HG03066 (cell line): Measurements from ENCODE around the gene WFIKKN2.
"Not testable (repeated sequence)": the region's sequence is repeated elsewhere in the genome, so short reads cannot be mapped to it uniquely, and the experiment has no call there.

Source experiments
- ATAC-seq: cut with Tn5 transposase; IDR thresholded peaks from one replicate; pipeline ENCODE4 v1.9.1; 2021; ENCODE audit warnings: low read depth; ENCODE audit not compliant: unreplicated experiment

WFIKKN2 gene

GRCh38 chr17:50871364-50871763, 36.0 kb downstream of the WFIKKN2 start:
- ATAC-seq = no peak

- ATAC-seq = no peak
Observed at GRCh38 chr17:50871898-50872297, 36.5 kb downstream of the WFIKKN2 start.

GRCh38 chr17:50872710-50873424, 37.5 kb downstream of the WFIKKN2 start:
- no peak for ATAC-seq

- ATAC-seq = no peak
Observed at GRCh38 chr17:50875074-50875473, 39.7 kb downstream of the WFIKKN2 start.

DNA sequence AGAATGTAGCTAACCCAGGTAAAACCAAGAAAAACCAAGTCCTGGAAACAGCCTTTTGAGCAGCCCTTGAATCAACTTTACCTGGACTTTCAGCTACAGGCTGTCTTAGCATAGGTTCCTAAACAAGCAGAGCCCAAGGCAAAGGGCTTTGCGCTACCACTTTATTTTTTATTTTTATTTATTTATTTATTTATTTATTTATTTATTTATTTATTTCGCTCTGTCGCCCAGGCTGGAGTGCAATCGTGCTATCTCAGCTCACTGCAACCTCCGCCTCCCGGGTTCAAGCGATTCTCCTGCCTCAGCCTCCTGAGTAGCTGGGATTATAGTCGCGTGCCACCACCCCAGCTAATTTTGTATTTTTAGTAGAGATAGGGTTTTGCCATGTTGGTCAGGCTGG, 41.7 kb downstream of the WFIKKN2 start:
- ATAC-seq = not testable (repeated sequence)

- ATAC-seq = no peak
Observed at GRCh38 chr17:50877838-50878237, 42.5 kb downstream of the WFIKKN2 start.

GRCh38 chr17:50879086-50879485, 43.7 kb downstream of the WFIKKN2 start:
- ATAC-seq = no peak

DNA sequence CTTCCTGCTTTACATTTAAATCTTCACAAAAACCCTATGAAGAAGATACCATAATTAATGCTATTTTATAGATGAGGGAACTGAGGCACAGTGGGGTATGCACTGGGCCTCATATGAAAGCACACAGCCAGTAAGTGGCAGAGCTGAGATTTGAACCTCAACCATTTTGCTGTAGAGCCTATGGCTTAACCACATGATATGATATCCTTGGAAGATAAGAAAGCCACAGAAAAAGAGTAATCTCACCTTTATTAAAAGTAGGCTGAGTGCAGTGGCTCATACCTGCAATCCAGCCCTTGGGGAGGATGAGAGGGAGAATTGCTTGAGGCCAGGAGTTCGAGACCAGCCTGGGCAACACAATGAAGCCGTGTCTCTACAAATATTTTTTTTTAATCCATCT, 45.8 kb downstream of the WFIKKN2 start:
- no peak for ATAC-seq

GRCh38 chr17:50882851-50883250, 47.5 kb downstream of the WFIKKN2 start:
- ATAC-seq = no peak

DNA sequence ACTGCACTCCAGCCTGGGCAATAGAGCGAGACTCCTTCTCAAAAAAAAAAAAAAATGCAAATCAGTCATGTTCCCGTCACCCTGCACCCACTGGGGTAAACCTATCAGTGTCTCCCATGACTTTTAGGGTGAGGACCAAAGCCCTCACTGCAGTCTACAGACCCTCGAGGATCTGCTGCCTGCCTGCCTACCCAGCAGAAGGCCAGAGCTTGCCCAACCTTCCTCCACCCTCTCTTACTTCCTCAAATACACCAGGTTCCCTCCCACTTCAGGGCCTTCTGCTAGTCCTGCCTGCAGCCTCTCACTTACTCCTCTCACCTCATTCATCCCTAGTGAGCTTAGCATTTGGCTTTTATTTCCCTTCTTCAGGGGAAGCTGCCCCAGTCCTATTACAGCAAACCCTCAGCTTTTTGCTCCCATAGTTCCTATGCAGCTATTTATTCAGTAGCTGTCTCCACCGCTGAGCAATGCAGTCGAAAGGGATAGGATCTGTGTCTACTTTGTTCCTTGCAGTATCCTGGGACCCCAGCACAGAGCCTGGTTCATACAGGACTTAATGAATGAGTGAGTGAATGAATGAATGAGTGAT, 48.6 kb downstream of the WFIKKN2 start:
- no peak for ATAC-seq

- ATAC-seq = no peak
Observed at GRCh38 chr17:50884439-50885311, 49.3 kb downstream of the WFIKKN2 start.

DNA sequence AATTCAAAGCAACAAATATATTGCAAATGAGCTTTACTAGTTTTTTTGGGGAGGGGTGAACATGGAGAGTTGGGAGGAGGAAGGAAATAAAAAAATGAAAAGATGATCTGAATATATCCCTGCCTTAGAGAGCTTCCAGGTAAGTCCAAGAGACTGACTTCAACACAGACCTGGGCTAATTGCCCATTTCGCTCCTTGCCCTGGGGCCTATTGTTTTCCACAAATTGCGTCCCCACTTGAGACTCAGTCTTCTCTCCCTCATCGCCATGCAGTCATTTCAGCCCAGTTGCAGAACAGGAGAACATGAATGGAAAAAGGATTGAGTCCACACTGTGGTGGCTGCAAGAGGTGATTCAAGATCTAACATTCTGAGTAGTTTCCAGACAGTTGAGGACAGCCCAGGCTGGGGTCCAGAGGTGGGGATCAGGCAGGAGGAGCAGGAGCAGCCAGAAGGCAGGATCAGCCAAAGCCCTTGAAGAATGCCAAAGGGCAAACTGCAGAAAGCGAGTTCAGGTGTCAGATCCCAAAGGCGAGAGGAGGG, 52.4 kb downstream of the WFIKKN2 start:
- no peak for ATAC-seq

DNA sequence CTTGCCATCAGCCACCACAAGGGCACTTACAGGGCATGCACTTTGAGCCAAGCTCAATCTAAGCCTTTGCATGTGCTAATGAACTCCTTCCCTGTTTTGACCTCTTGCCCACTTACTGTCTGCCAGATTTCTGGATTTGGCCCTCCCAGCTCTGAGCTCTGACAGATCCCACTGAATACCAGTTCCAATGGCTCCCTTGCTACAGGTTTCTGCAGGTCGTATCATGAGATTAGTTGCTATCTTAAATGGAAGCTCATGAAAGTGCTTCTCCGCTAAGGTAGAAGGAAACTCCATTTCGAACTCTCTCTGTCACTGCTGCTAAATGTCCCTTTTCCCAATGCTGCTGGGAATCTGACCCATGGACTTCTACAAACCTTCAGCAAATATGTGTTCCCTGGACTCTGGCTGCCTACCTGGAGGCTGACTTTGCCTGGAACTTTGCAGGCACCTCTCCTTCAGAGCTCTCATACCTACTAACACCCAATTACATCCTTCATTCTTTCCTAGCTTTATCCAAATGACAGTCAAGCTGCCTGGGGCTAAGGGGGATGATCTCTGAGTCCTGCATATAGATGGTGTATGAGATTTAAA, 54.2 kb downstream of the WFIKKN2 start:
- ATAC-seq = no peak

- ATAC-seq = no peak
Observed at GRCh38 chr17:50890675-50891516, 55.5 kb downstream of the WFIKKN2 start.

DNA sequence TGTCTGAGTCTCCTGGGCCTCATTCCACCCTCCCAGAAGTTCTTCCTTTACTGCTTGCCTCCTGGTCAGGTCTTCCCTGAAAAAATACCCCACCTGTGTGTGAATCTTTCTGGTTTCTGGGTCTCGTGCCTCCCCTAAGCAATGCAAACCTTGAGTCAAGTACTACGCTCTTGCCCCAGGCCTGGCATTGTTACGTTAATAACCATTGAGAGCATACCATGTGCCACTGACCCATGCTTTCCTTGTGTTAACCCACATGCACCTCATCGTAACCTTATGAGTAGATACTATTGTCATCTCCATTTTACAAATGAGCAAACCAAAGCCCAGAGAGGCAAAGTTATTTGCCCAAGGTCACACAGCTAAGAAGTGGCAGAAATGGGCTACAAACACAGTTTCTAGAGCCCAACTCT, 56.2 kb downstream of the WFIKKN2 start:
- ATAC-seq = no peak
